Upper lobe of left lung (tissue), 6 donors: ENCODE measurements around the gene M1AP. TPM values are rescaled to one million over a fixed set of nuclear protein-coding genes. Genes with fewer than 3 reads are reported as not detected.

Experiments used
- ATAC-seq, 2 donors: fragments of 200-7000 bp; cut with Tn5 transposase; one replicate each; pipeline ENCODE4 v1.9.1; 2022; ENCODE audit warnings: mild to moderate bottlenecking in 2 of 2, moderate library complexity in 2 of 2; ENCODE audit not compliant: low FRiP score in 2 of 2
- DNase-seq, 2 donors: peaks; one replicate each; pipeline ENCODE4 v3.0.0-alpha.2; 2019 to 2020
- H3K27ac ChIP-seq, 4 donors: fragments of 200-600 bp; sonication (generic); one replicate each; pipeline ENCODE4 v1.5.1; 2016 to 2019
- H3K27me3 ChIP-seq, 4 donors: fragments of 200-600 bp; sonication (generic); one replicate each; pipeline ENCODE4 v1.5.1; 2017 to 2019
- H3K36me3 ChIP-seq, 4 donors: fragments of 200-600 bp; sonication (generic); one replicate each; pipeline ENCODE4 v1.5.1; 2016 to 2019
- H3K4me1 ChIP-seq, 4 donors: fragments of 200-600 bp; sonication (generic); one replicate each; pipeline ENCODE4 v1.5.1; 2018 to 2019
- H3K4me3 ChIP-seq, 4 donors: fragments of 200-600 bp; sonication (generic); one replicate each; pipeline ENCODE4 v1.5.1; 2017 to 2019; ENCODE audit warnings: mild to moderate bottlenecking in 2 of 4, moderate library complexity in 1 of 4
- H3K9me3 ChIP-seq, 4 donors: fragments of 200-600 bp; sonication (generic); one replicate each; pipeline ENCODE4 v1.5.1; 2018 to 2019
- CTCF ChIP-seq, 6 experiments: fragments of 450-650 bp in 4 of 6; fragments of 200-600 bp in 2 of 6; sonication (generic) in 2 of 6; IDR thresholded peaks; one replicate each; pipeline ENCODE4 v1.5.1; 2016 to 2019; ENCODE audit warnings: antibody characterized with exemption in 6 of 6
- EP300 ChIP-seq, 4 donors: sonication (generic); formaldehyde crosslinking; IDR thresholded peaks; one replicate each; pipeline ENCODE4 v1.5.1; 2017; ENCODE audit warnings: antibody characterized with exemption in 4 of 4, control low read depth in 2 of 4
- POLR2A ChIP-seq, 4 donors: fragments of 450-650 bp; IDR thresholded peaks; one replicate each; pipeline ENCODE4 v1.5.1; 2016 to 2017; ENCODE audit warnings: antibody characterized with exemption in 4 of 4, mild to moderate bottlenecking in 2 of 4
- POLR2AphosphoS5 ChIP-seq, 2 donors: sonication (generic); formaldehyde crosslinking; IDR thresholded peaks; one replicate each; pipeline ENCODE4 v1.5.1; 2017; ENCODE audit warnings: antibody characterized with exemption in 2 of 2
- WGBS, 2 donors: methylation state at CpG; one replicate each; pipeline ENCODE4 v1.1.5; 2017 to 2018; 5-methylcytosine and 5-hydroxymethylcytosine counted together
- total RNA-seq, 6 donors: library from RNA; depleted of rRNA in 4 of 6; stranded (reverse); fragments of >200 nt in 4 of 6; gene quantifications; one replicate each; pipeline versions ENCODE4 v1.1.0 to v1.2.1, GENCODE V29; 2016 to 2021
- donor health status: DM: no; HTN: no; CAD: no; lungs with moderate emphysema.
- donor health status: DM: no; HTN: yes; CAD: no; lungs with severe emphysema.

The M1AP gene
- total RNA-seq, 6 donors from 2014 or later = 0.91 to 6.3 (median 2.2) TPM; not detected in 2

- H3K27me3 ChIP-seq = no peaks in the 10 kb centered on the region
- H3K9me3 ChIP-seq = no peaks in the 10 kb centered on the region
- TF ChIP-seq POLR2AphosphoS5 (IDR thresholded peaks at IDR 0.05) = no peak
- no peak for TF ChIP-seq CTCF (IDR thresholded peaks at IDR 0.05)
- no peak for TF ChIP-seq EP300 (IDR thresholded peaks at IDR 0.05)
- no peak for TF ChIP-seq POLR2A (IDR thresholded peaks at IDR 0.05)
- WGBS, 2 donors = 57 to 59% methylated on average over 3 of the region's 3 CpGs
- no peak overlapping the region for H3K4me3 ChIP-seq
- DNase-seq (no peak), ATAC-seq (no peak)
- no peaks in the 10 kb centered on the region for H3K36me3 ChIP-seq
- no peak overlapping the region for H3K27ac ChIP-seq
- H3K4me1 ChIP-seq = no peaks in the 10 kb centered on the region
Observed at GRCh38 chr2:74628538-74629105, 19.5 kb downstream of the M1AP start.

DNA sequence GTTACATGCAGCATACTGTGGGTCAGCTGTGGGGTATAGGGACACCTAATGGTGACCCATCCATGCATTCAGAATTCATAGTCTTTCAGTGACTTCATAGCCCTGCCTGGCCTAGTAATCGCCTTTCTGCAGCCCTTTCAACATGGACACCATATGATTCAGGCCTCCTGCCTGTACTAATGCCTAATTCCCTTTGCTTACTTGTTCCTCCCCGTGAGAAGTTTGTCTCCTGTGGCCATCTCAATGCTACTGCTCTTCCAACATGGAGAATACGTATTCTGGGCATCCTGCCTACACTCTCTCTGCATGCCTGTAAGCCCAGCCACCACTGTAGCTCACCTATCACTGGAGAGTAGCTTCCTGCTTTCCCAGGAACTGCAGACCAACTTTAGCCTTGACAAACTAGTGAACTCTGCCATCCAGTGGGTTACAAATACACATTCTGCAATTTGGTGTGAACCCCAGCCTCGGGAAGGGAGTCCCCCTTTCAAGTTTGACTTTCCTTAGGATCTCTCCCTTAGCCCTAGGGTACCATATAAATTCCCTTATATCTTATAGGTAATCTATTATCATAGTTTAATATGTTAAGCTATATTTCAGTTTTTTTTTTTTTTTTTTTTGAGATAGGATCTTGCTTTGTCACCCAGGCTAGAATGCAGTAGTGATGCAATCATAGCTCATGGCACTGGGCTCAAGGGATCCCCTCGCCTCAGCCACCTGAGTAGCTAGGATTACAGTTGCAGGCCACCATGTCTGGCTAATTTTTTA lies 22.3 kb downstream of the M1AP start:
- no peak overlapping the region for H3K4me3 ChIP-seq
- DNase-seq = no peak
- 80 to 86% methylated on average over 5 of the region's 5 CpGs for WGBS, 2 donors
- no peaks in the 10 kb centered on the region for H3K36me3 ChIP-seq
- ATAC-seq = no peak
- TF ChIP-seq EP300 (IDR thresholded peaks at IDR 0.05) (no peak), CTCF (IDR thresholded peaks at IDR 0.05) (no peak), POLR2A (IDR thresholded peaks at IDR 0.05) (no peak), POLR2AphosphoS5 (IDR thresholded peaks at IDR 0.05) (no peak)
- H3K27ac ChIP-seq = no peak overlapping the region
- no peaks in the 10 kb centered on the region for H3K4me1 ChIP-seq
- H3K9me3 ChIP-seq = no peaks in the 10 kb centered on the region
- H3K27me3 ChIP-seq = no peaks in the 10 kb centered on the region

GRCh38 chr2:74620671-74621070 lies 27.5 kb downstream of the M1AP start:
- Histone ChIP-seq H3K27ac (no peak overlapping the region), H3K36me3 (no peaks in the 10 kb centered on the region), H3K9me3 (no peaks in the 10 kb centered on the region), H3K4me1 (peaks cover 0 to 2% (median 0%) of the 10 kb centered on the region in 4 donors), H3K4me3 (no peak overlapping the region), H3K27me3 (no peaks in the 10 kb centered on the region)
- DNase-seq = no peak
- no peak for ATAC-seq
- TF ChIP-seq CTCF (IDR thresholded peaks at IDR 0.05) (no peak), EP300 (IDR thresholded peaks at IDR 0.05) (no peak), POLR2A (IDR thresholded peaks at IDR 0.05) (no peak), POLR2AphosphoS5 (IDR thresholded peaks at IDR 0.05) (no peak)
- WGBS, 2 donors = 86 to 90% methylated on average over 12 of the region's 12 CpGs

DNA sequence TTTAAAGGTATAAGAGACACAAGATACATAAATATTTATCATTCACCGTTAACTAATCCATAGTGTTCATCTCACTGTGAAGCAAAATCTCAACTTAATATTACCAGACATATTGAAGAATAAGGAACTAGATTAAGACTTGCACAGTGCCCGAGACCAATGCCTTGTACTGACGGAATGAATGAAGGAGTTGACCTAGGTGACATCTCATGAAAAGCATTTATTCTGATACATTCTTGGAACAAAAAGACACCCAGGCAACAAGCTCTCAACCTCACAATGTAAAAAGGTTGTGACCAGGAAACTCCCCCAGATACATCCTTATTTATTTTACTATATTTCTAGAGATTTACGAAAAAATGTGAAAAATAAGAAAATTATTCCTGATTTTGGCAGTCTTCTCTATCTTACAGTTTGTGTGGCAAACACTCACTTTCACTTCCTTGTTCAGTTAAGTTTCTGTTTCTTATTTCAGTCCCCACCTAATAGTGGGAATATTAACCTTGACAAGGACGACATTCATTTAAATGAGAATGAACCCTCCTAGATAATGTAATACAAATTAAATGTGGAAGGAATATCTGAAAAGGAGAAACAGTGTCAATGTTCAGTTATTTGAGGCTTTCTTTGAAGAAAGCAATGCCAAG lies 28.4 kb downstream of the M1AP start:
- Histone ChIP-seq H3K27ac (no peak overlapping the region), H3K27me3 (no peaks in the 10 kb centered on the region), H3K9me3 (no peaks in the 10 kb centered on the region), H3K4me3 (no peak overlapping the region), H3K36me3 (no peaks in the 10 kb centered on the region), H3K4me1 (peaks cover 0 to 2% (median 0%) of the 10 kb centered on the region in 4 donors)
- TF ChIP-seq POLR2A (IDR thresholded peaks at IDR 0.05) (no peak), POLR2AphosphoS5 (IDR thresholded peaks at IDR 0.05) (no peak), CTCF (IDR thresholded peaks at IDR 0.05) (no peak), EP300 (IDR thresholded peaks at IDR 0.05) (no peak)
- DNase-seq (no peak), ATAC-seq (no peak)
- 79 to 81% methylated on average over 5 of the region's 5 CpGs for WGBS, 2 donors
